Measurements from ENCODE around the gene SLC25A46. TPM values are rescaled to one million over a fixed set of nuclear protein-coding genes. Genes with fewer than 3 reads are reported as not detected.
A peak's percentile ranks its signal among the peaks of the same experiment; 100 is the strongest.

Gene SLC25A46
- total RNA-seq, 1 donor from 2014 or later, result 37.9 TPM

- intact Hi-C loops (cut with DNase I), result no loop called here
- Histone ChIP-seq H3K4me1 (no peaks in the 10 kb centered on the region), H3K27ac (no peak overlapping the region), H3K9me3 (no peaks in the 10 kb centered on the region), H3K4me3 (no peak overlapping the region), H3K27me3 (ENCODE audit: low read depth) (no peaks in the 10 kb centered on the region), H3K36me3 (peaks cover 76% of the 10 kb centered on the region)
- TF ChIP-seq, protein P1, sequence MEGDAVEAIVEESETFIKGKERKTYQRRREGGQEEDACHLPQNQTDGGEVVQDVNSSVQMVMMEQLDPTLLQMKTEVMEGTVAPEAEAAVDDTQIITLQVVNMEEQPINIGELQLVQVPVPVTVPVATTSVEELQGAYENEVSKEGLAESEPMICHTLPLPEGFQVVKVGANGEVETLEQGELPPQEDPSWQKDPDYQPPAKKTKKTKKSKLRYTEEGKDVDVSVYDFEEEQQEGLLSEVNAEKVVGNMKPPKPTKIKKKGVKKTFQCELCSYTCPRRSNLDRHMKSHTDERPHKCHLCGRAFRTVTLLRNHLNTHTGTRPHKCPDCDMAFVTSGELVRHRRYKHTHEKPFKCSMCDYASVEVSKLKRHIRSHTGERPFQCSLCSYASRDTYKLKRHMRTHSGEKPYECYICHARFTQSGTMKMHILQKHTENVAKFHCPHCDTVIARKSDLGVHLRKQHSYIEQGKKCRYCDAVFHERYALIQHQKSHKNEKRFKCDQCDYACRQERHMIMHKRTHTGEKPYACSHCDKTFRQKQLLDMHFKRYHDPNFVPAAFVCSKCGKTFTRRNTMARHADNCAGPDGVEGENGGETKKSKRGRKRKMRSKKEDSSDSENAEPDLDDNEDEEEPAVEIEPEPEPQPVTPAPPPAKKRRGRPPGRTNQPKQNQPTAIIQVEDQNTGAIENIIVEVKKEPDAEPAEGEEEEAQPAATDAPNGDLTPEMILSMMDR (IDR thresholded peaks at IDR 0.05), result no peak
- DNase-seq, result no peak
- peak in 1 of 2 donors; percentile 43 for ATAC-seq
These were observed 13.3 kb downstream of the SLC25A46 start for GRCh38 chr5:110751902-110752762.

- H3K4me1 ChIP-seq, result no peaks in the 10 kb centered on the region
- intact Hi-C loops (cut with DNase I), result no loop called here
- H3K27ac ChIP-seq, result no peak overlapping the region
These were observed 14.1 kb downstream of the SLC25A46 start for GRCh38 chr5:110752953-110753352.

GRCh38 chr5:110753600-110753999 lies 14.8 kb downstream of the SLC25A46 start:
- Histone ChIP-seq H3K27me3 (ENCODE audit: low read depth) (no peaks in the 10 kb centered on the region), H3K36me3 (peaks cover 75% of the 10 kb centered on the region), H3K4me3 (no peak overlapping the region), H3K4me1 (no peaks in the 10 kb centered on the region), H3K9me3 (no peaks in the 10 kb centered on the region), H3K27ac (no peak overlapping the region)
- DNase-seq (no peak), ATAC-seq (no peak)
- TF ChIP-seq, protein P1 (IDR thresholded peaks at IDR 0.05), result no peak
- intact Hi-C loops (cut with DNase I), result no loop called here

More at GRCh38 chr5:110752953-110753352, 14.1 kb downstream of the SLC25A46 start:
- Histone ChIP-seq H3K27me3 (ENCODE audit: low read depth) (no peaks in the 10 kb centered on the region), H3K4me3 (no peak overlapping the region), H3K36me3 (peaks cover 75% of the 10 kb centered on the region), H3K9me3 (no peaks in the 10 kb centered on the region)
- TF ChIP-seq, protein P1 (IDR thresholded peaks at IDR 0.05), result no peak
- ATAC-seq (no peak), DNase-seq (no peak)

- DNase-seq (no peak), ATAC-seq (no peak)
- intact Hi-C loops (cut with DNase I), result no loop called here
- Histone ChIP-seq H3K27me3 (ENCODE audit: low read depth) (no peaks in the 10 kb centered on the region), H3K4me1 (no peaks in the 10 kb centered on the region), H3K27ac (no peak overlapping the region), H3K9me3 (no peaks in the 10 kb centered on the region), H3K4me3 (no peak overlapping the region), H3K36me3 (peaks cover 74% of the 10 kb centered on the region)
- TF ChIP-seq, protein P1 (IDR thresholded peaks at IDR 0.05), result no peak
These were observed 15.4 kb downstream of the SLC25A46 start for GRCh38 chr5:110754181-110754580.

DNA sequence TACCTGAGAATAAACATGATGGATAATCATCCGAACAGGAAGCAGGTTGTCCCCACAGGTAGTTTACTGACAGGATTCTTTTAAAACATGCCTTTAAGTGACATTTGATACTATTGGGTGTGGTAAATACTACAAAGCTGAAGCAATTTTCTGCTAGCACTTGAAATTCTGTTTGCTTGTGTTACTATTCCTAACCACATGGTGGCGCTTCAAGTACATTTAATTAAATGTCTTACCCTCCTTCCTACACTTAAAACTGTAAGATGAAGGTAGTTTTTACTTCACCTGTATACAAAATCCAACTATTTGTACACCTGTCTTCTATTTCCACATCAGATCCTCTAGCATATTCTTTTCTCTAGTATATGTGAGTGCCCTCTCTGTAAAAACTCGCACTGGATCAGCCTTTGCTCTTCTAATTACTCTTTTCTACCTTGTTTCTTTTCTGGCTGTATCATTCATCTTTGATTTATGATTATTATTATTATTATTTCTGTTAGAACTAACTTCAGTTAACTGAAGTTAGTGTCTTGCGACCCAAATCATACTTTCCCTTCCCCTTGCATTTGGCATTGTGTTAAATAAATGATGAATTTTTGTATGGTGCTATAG lies 18.4 kb downstream of the SLC25A46 start:
- no peak overlapping the region for H3K27ac ChIP-seq
- no peaks in the 10 kb centered on the region for H3K9me3 ChIP-seq
- no peaks in the 10 kb centered on the region for H3K27me3 ChIP-seq (ENCODE audit: low read depth)
- H3K4me1 ChIP-seq, result no peaks in the 10 kb centered on the region
- H3K4me3 ChIP-seq, result no peak overlapping the region
- DNase-seq (no peak), ATAC-seq (peak; percentile 48 to 62)
- peaks cover 76% of the 10 kb centered on the region for H3K36me3 ChIP-seq
- intact Hi-C loops (cut with DNase I), result no loop called here
- TF ChIP-seq, protein P1 (IDR thresholded peaks at IDR 0.05), result peak; percentile 75
